PC-9 (cell line): ENCODE results near the gene CACYBP.
A peak's percentile ranks its signal among the peaks of the same experiment; 100 is the strongest.

Experiments
- CTCF ChIP-seq: fragments of 200-600 bp; sonication (generic); conservative IDR thresholded peaks from 2 replicates; pipeline ENCODE4 v1.6.1; 2017; ENCODE audit warnings: mixed run types, antibody characterized with exemption, mild to moderate bottlenecking, moderate library complexity
- EZH2 ChIP-seq: fragments of 200-600 bp; sonication (generic); IDR thresholded peaks from 2 replicates; pipeline ENCODE4 v1.8.0; 2017; ENCODE audit warnings: antibody characterized with exemption, low read depth

- TF ChIP-seq CTCF (peak; percentile 92), EZH2 (no peak)
Observed at GRCh38 chr1:174998569-174999215, 1.1 kb upstream of the CACYBP start.
